HepG2 (cell line): ENCODE measurements around the gene EGFLAM. TPM values are rescaled to one million over a fixed set of nuclear protein-coding genes. Genes with fewer than 3 reads are reported as not detected.
A peak's percentile ranks its signal among the peaks of the same experiment; 100 is the strongest.

Experiments
- ATAC-seq: fragments of 200-7000 bp; cut with Tn5 transposase; 3 replicates; pipeline ENCODE4 v1.9.1; 2020; ENCODE audit warnings: mild to moderate bottlenecking, moderate library complexity
- BruUV-seq: library from RNA; stranded (reverse); fragments of 400-500 nt; replicated peaks from 2 replicates; lab custom pipeline; 2021; lab: Mats Ljungman, UMichigan
- CTCF ChIA-PET: fragments of 300-600 bp; formaldehyde crosslinking; extraction: SDS; loops from one replicate; lab custom pipeline; 2021; ENCODE audit warnings: low total read pairs, inconsistent platforms, low intra/inter-chr PET ratio; lab: Yijun Ruan, JAX
- POLR2A ChIA-PET: fragments of 350-600 bp; sonication (Branson Sonifier 250); formaldehyde crosslinking; loops from one replicate; lab custom pipeline; 2020; ENCODE audit warnings: antibody characterized with exemption, inconsistent platforms; lab: Yijun Ruan, JAX
- DNase-seq: peaks from one replicate; pipeline ENCODE4 v3.0.0-alpha.2; 2015; ENCODE audit warnings: low spot score
- FAIRE-seq: peaks from 3 replicates; lab custom pipeline; 2011; peaks lifted over from hg19 to GRCh38; lab: Jason Lieb, UNC
- H2AFZ ChIP-seq: one replicate; pipeline ENCODE4 v1.6.1; 2011; ENCODE audit warnings: low read length, inconsistent platforms
- H3K27ac ChIP-seq: fragments of 300-600 bp; 3 replicates; pipeline ENCODE4 v1.8.0; 2011; ENCODE audit warnings: mixed run types, mild to moderate bottlenecking, mixed read lengths, low read length, inconsistent platforms; ENCODE audit not compliant: insufficient read depth; ENCODE audit errors: extremely low read length
- H3K27me3 ChIP-seq, 2 experiments: fragments of 200-600 bp in 1 of 2; 2 replicates in 1 of 2; 3 replicates in 1 of 2; pipeline versions ENCODE4 v1.6.0 to v1.8.0; 2011; ENCODE audit warnings: low read length in 2 of 2, mild to moderate bottlenecking in 2 of 2, moderate library complexity in 2 of 2, inconsistent platforms in 1 of 2; ENCODE audit not compliant: insufficient read depth in 2 of 2, control insufficient read depth in 1 of 2
- H3K36me3 ChIP-seq, 2 experiments: fragments of 200-600 bp in 1 of 2; replicated peaks in 1 of 2; 2 replicates in 1 of 2; 3 replicates in 1 of 2; pipeline versions ENCODE4 v1.5.1 to v1.8.0; 2011; ENCODE audit warnings: low read length in 2 of 2, inconsistent platforms in 1 of 2; ENCODE audit not compliant: insufficient read depth in 2 of 2, control insufficient read depth in 1 of 2
- H3K4me1 ChIP-seq: 2 replicates; pipeline ENCODE4 v1.5.1; 2012; ENCODE audit warnings: low read length, inconsistent platforms; ENCODE audit not compliant: insufficient read depth
- H3K4me2 ChIP-seq: 2 replicates; pipeline ENCODE4 v1.6.0; 2011; ENCODE audit warnings: low read depth, low read length, inconsistent platforms
- H3K4me3 ChIP-seq, 3 experiments: fragments of 200-600 bp in 1 of 3; sonication (generic), shearing (Covaris generic) in 1 of 3; replicated peaks in 1 of 3; 2 replicates each; pipeline ENCODE4 v1.5.1; 2011 to 2016; ENCODE audit warnings: low read length in 3 of 3, inconsistent platforms in 2 of 3, low read depth in 2 of 3, mild to moderate bottlenecking in 2 of 3, control low read depth in 1 of 3, mixed read lengths in 1 of 3; ENCODE audit not compliant: insufficient read depth in 1 of 3
- H3K79me2 ChIP-seq: one replicate; pipeline ENCODE4 v1.6.1; 2011; ENCODE audit warnings: low read length, inconsistent platforms; ENCODE audit not compliant: insufficient read depth
- H3K9ac ChIP-seq: 2 replicates; pipeline ENCODE4 v1.6.0; 2011; ENCODE audit warnings: mild to moderate bottlenecking, low read depth, low read length, inconsistent platforms; ENCODE audit not compliant: insufficient read depth
- H3K9me3 ChIP-seq: 2 replicates; pipeline ENCODE4 v1.5.1; 2012; ENCODE audit warnings: mild to moderate bottlenecking, low read length
- H4K20me1 ChIP-seq: 2 replicates; pipeline ENCODE4 v1.6.0; 2011; ENCODE audit warnings: inconsistent platforms, mild to moderate bottlenecking, low read length, moderate library complexity; ENCODE audit not compliant: insufficient read depth
- ARNT ChIP-seq: fragments of 450-650 bp; IDR thresholded peaks from 2 replicates; pipeline ENCODE4 v1.6.1; 2017
- ELF4 ChIP-seq: sonication (generic); formaldehyde crosslinking; IDR thresholded peaks from 2 replicates; pipeline ENCODE4 v1.5.0; 2020; ENCODE audit warnings: missing genetic modification reagents, mild to moderate bottlenecking, moderate library complexity, borderline replicate concordance
- RARA ChIP-seq: IDR thresholded peaks from 2 replicates; pipeline ENCODE4 v1.6.1; 2016; ENCODE audit warnings: missing genetic modification reagents, missing compliant biosample characterization
- ZNF12 ChIP-seq: sonication (generic); formaldehyde crosslinking; IDR thresholded peaks from 2 replicates; pipeline ENCODE4 v1.5.0; 2020; ENCODE audit warnings: missing genetic modification reagents
- ZNF451 ChIP-seq: sonication (generic); formaldehyde crosslinking; IDR thresholded peaks from 2 replicates; pipeline ENCODE4 v1.5.0; 2020; ENCODE audit warnings: mild to moderate bottlenecking, missing genetic modification reagents
- ZNF570 ChIP-seq: sonication (generic); formaldehyde crosslinking; IDR thresholded peaks from 2 replicates; pipeline ENCODE4 v1.4.0; 2020; ENCODE audit warnings: mild to moderate bottlenecking, missing genetic modification reagents, borderline replicate concordance
- ZNF780A ChIP-seq: sonication (generic); formaldehyde crosslinking; IDR thresholded peaks from 2 replicates; pipeline ENCODE4 v1.8.0; 2022; ENCODE audit warnings: mild to moderate bottlenecking, missing genetic modification reagents, moderate library complexity
- ZNF839 ChIP-seq: sonication (generic); formaldehyde crosslinking; IDR thresholded peaks from 2 replicates; pipeline ENCODE4 v1.4.0; 2020; ENCODE audit warnings: missing genetic modification reagents, mild to moderate bottlenecking, borderline replicate concordance
- WGBS: methylation state at CpG from one replicate; pipeline ENCODE4 v1.1.6; 2017; ENCODE audit warnings: low lambda C conversion rate; 5-methylcytosine and 5-hydroxymethylcytosine counted together
- in situ Hi-C: cut with HindIII; loops from 2 replicates; pipeline ENCODE4 v1.10.0; 2017; ENCODE audit warnings: low pct_unique_long_range_greater_than_20kb; ENCODE audit not compliant: extremely low pct_ligation_motif_present
- intact Hi-C: fragments of 100-400 bp; cut with micrococcal nuclease; formaldehyde crosslinking; loops from one replicate; pipeline ENCODE4 v1.10.0; 2022; ENCODE audit not compliant: unreplicated experiment
- polyA plus RNA-seq, 8 experiments: library from polyadenylated mRNA; depleted of rRNA in 3 of 8; stranded (reverse) in 7 of 8; unstranded in 1 of 8; fragments of >200 nt; fragmentation: Illumina TruSeq in 4 of 8; extraction: Trizol in 4 of 8; gene quantifications; 2 replicates each; pipeline versions ENCODE4 v1.2.1 to v1.2.3, GENCODE V29; 2011 to 2016; ENCODE audit warnings: low read depth in 4 of 8, missing spikeins in 1 of 8, mixed read lengths in 1 of 8; ENCODE audit not compliant: insufficient read depth in 1 of 8
- total RNA-seq, 5 experiments: library from RNA; depleted of rRNA; stranded (reverse); fragments of >200 nt; fragmentation: Illumina TruSeq; extraction: Trizol; gene quantifications; 2 replicates each; pipeline ENCODE4 v1.2.3, GENCODE V29; 2016; ENCODE audit warnings: low read depth in 1 of 5
- TF ChIP-seq, protein P1 (sequence below): sonication (generic); formaldehyde crosslinking; IDR thresholded peaks from 2 replicates; pipeline ENCODE4 v1.5.0; 2020; ENCODE audit warnings: missing genetic modification reagents
- TF ChIP-seq, protein P2 (sequence below): IDR thresholded peaks from 2 replicates; pipeline ENCODE4 v1.6.1; 2018; ENCODE audit warnings: missing genetic modification reagents
- TF ChIP-seq, protein P3 (sequence below): sonication (generic); formaldehyde crosslinking; IDR thresholded peaks from 2 replicates; pipeline ENCODE4 v1.5.1; 2020; ENCODE audit warnings: mild to moderate bottlenecking, missing genetic modification reagents, borderline replicate concordance

EGFLAM gene
- total and polyA plus RNA-seq, 2 of the 13 experiments (the other 11 are each of a cell fraction or from before 2014, with no cell fraction given) = not detected

DNA sequence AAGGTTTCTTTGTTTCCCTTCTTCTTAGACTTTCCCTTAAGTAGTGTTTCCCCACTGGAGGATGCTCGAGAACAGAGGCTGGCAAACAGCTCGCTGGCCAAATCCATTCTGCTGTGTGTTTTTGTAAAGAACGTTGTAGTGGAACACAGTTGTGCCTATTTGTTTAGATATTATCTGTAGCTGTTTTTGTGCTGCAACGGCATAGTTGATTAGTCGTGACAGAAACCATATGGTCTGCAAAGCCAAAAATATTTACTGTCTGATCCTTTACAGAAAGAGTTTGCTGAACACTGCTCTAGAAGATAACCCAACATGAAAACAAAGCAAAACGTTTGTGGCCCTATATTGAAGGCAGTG lies 47.0 kb upstream of the EGFLAM start (continued):
- TF ChIP-seq, protein P1, sequence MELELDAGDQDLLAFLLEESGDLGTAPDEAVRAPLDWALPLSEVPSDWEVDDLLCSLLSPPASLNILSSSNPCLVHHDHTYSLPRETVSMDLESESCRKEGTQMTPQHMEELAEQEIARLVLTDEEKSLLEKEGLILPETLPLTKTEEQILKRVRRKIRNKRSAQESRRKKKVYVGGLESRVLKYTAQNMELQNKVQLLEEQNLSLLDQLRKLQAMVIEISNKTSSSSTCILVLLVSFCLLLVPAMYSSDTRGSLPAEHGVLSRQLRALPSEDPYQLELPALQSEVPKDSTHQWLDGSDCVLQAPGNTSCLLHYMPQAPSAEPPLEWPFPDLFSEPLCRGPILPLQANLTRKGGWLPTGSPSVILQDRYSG (CRISPR knock-in tag) = no peak
- TF ChIP-seq ELF4 (CRISPR knock-in tag) = no peak

DNA sequence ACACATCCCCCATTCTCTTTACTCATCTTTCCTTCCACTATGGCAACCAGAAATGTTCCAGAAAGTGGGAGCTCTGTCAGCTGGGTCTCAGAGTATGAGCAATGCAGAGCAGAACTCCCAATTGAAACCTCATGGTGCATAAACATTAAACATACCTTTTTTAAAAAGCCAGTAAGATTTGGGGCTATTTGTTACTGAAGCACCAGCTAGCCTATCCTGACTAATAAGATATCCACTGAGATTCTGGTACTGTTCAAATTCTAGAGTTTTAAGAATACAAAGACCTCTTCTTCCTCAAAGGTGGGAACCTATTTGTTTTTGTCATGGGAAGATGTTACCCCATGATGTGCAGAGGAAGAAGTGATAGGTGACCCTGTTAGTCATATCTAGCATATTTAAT lies 46.1 kb upstream of the EGFLAM start:
- H3K79me2 ChIP-seq = no peaks in the 10 kb centered on the region
- ATAC-seq (no peak), DNase-seq (no peak), FAIRE-seq (no peak)
- no TSS peak for BruUV-seq
- no peaks in the 10 kb centered on the region for H3K9me3 ChIP-seq
- CTCF ChIA-PET = no interaction called here
- no peaks in the 10 kb centered on the region for H3K27me3 ChIP-seq
- no peak overlapping the region for H3K4me3 ChIP-seq
- in situ Hi-C loops (no loop called here), intact Hi-C loops (no loop called here)
- no peaks in the 10 kb centered on the region for H3K4me1 ChIP-seq
- H4K20me1 ChIP-seq = no peaks in the 10 kb centered on the region
- H3K9ac ChIP-seq = no peak overlapping the region
- H2AFZ ChIP-seq = no peak overlapping the region
- no peak for TF ChIP-seq ZNF451 (CRISPR knock-in tag)
- peak; percentile 91 for TF ChIP-seq ZNF12 (CRISPR knock-in tag)
- no peaks in the 10 kb centered on the region for H3K36me3 ChIP-seq
- no peak overlapping the region for H3K27ac ChIP-seq
- no peak overlapping the region for H3K4me2 ChIP-seq
- POLR2A ChIA-PET = no interaction called here

DNA sequence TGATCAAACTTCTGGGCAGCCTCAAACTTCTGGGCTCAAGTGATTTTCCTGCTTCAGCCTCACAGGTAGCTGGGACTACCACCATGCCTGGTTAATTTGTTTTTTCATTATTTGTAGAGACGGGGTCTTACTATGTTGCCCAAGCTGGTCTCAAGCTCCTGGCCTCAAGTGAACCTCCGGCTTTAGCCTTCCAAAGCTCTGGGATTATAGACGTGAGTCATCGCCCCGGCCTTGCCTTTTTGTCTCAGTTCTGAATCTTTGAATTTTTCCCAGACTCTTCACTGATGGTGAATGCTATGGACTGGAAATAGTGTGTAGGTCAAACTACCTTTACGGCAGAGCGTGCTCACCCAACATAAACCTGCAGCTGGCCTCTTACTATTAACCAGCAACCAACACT lies 32.3 kb upstream of the EGFLAM start:
- no TSS peak for BruUV-seq
- POLR2A ChIA-PET = no interaction called here
- H2AFZ ChIP-seq = no peak overlapping the region
- in situ Hi-C loops = no loop called here
- no peaks in the 10 kb centered on the region for H3K36me3 ChIP-seq
- ATAC-seq (no peak), DNase-seq (no peak), FAIRE-seq (no peak)
- no peak overlapping the region for H3K9ac ChIP-seq
- no peak overlapping the region for H3K4me2 ChIP-seq
- H3K79me2 ChIP-seq = no peaks in the 10 kb centered on the region
- H3K27ac ChIP-seq = no peak overlapping the region
- CTCF ChIA-PET = no interaction called here
- no peaks in the 10 kb centered on the region; a peak in 1 of 5 replicates for H3K27me3 ChIP-seq
- intact Hi-C loops = no loop called here
- H4K20me1 ChIP-seq = no peaks in the 10 kb centered on the region
- no peaks in the 10 kb centered on the region for H3K4me1 ChIP-seq
- H3K4me3 ChIP-seq = no peak overlapping the region
- WGBS = 46% methylated on average over 7 of the region's 7 CpGs
- no peaks in the 10 kb centered on the region for H3K9me3 ChIP-seq
- TF ChIP-seq ARNT (no peak), ZNF780A (CRISPR knock-in tag) (no peak), ZNF839 (CRISPR knock-in tag) (no peak), RARA (CRISPR knock-in tag) (no peak), ZNF570 (CRISPR knock-in tag) (no peak)
- TF ChIP-seq, protein P2, sequence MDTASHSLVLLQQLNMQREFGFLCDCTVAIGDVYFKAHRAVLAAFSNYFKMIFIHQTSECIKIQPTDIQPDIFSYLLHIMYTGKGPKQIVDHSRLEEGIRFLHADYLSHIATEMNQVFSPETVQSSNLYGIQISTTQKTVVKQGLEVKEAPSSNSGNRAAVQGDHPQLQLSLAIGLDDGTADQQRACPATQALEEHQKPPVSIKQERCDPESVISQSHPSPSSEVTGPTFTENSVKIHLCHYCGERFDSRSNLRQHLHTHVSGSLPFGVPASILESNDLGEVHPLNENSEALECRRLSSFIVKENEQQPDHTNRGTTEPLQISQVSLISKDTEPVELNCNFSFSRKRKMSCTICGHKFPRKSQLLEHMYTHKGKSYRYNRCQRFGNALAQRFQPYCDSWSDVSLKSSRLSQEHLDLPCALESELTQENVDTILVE = no peak
- TF ChIP-seq, protein P3, sequence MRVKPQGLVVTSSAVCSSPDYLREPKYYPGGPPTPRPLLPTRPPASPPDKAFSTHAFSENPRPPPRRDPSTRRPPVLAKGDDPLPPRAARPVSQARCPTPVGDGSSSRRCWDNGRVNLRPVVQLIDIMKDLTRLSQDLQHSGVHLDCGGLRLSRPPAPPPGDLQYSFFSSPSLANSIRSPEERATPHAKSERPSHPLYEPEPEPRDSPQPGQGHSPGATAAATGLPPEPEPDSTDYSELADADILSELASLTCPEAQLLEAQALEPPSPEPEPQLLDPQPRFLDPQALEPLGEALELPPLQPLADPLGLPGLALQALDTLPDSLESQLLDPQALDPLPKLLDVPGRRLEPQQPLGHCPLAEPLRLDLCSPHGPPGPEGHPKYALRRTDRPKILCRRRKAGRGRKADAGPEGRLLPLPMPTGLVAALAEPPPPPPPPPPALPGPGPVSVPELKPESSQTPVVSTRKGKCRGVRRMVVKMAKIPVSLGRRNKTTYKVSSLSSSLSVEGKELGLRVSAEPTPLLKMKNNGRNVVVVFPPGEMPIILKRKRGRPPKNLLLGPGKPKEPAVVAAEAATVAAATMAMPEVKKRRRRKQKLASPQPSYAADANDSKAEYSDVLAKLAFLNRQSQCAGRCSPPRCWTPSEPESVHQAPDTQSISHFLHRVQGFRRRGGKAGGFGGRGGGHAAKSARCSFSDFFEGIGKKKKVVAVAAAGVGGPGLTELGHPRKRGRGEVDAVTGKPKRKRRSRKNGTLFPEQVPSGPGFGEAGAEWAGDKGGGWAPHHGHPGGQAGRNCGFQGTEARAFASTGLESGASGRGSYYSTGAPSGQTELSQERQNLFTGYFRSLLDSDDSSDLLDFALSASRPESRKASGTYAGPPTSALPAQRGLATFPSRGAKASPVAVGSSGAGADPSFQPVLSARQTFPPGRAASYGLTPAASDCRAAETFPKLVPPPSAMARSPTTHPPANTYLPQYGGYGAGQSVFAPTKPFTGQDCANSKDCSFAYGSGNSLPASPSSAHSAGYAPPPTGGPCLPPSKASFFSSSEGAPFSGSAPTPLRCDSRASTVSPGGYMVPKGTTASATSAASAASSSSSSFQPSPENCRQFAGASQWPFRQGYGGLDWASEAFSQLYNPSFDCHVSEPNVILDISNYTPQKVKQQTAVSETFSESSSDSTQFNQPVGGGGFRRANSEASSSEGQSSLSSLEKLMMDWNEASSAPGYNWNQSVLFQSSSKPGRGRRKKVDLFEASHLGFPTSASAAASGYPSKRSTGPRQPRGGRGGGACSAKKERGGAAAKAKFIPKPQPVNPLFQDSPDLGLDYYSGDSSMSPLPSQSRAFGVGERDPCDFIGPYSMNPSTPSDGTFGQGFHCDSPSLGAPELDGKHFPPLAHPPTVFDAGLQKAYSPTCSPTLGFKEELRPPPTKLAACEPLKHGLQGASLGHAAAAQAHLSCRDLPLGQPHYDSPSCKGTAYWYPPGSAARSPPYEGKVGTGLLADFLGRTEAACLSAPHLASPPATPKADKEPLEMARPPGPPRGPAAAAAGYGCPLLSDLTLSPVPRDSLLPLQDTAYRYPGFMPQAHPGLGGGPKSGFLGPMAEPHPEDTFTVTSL (CRISPR knock-in tag) = no peak
